Measurements from ENCODE around the gene DEPDC1B.

DNA sequence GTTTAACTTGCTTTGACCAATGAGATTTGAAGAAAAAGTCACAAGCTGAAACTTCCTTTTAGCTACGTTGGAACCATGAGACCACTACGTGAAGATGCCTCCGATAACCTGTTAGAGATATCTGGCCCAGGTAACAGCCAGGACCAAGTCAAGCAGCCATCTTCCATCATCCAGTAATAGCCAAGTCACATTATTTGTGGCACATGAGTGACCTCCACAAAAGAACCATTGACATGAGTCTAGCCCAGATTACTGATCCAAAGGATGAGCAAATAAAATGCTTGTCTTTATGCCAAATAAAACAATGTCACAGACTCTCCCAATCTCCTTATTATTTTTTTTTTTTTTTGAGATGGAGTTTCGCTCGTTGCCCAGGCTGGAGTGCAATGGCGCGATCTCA, 1.6 kb downstream of the DEPDC1B start:
- TF ChIP-seq, protein P1, sequence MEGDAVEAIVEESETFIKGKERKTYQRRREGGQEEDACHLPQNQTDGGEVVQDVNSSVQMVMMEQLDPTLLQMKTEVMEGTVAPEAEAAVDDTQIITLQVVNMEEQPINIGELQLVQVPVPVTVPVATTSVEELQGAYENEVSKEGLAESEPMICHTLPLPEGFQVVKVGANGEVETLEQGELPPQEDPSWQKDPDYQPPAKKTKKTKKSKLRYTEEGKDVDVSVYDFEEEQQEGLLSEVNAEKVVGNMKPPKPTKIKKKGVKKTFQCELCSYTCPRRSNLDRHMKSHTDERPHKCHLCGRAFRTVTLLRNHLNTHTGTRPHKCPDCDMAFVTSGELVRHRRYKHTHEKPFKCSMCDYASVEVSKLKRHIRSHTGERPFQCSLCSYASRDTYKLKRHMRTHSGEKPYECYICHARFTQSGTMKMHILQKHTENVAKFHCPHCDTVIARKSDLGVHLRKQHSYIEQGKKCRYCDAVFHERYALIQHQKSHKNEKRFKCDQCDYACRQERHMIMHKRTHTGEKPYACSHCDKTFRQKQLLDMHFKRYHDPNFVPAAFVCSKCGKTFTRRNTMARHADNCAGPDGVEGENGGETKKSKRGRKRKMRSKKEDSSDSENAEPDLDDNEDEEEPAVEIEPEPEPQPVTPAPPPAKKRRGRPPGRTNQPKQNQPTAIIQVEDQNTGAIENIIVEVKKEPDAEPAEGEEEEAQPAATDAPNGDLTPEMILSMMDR (IDR thresholded peaks at IDR 0.05): no peak
- no peak for TF ChIP-seq POLR2A (IDR thresholded peaks at IDR 0.05)
